DLD1 (cell line): ENCODE measurements around the gene DNPH1.

Experiments used
- in situ Hi-C: cut with HindIII; loops from 2 replicates; pipeline ENCODE4 v1.10.0; 2017; ENCODE audit warnings: low sequenced_read_pairs

DNPH1 gene

GRCh38 chr6:43185391-43185985 lies 43.8 kb downstream of the DNPH1 start:
- in situ Hi-C loops: no loop called here

GRCh38 chr6:43184268-43184985 lies 44.9 kb downstream of the DNPH1 start:
- in situ Hi-C loops: no loop called here

- in situ Hi-C loops: no loop called here
These were observed 45.8 kb downstream of the DNPH1 start for GRCh38 chr6:43183441-43183840.

GRCh38 chr6:43181942-43182860 lies 47.1 kb downstream of the DNPH1 start, which contains the start of gene CUL9:
Gene CUL9, plus strand, starts transcription at chr6:43182196. Its CDS starts 2,115 bp downstream, at chr6:43184311.
- in situ Hi-C loops: no loop called here

GRCh38 chr6:43181621-43181941 lies 47.7 kb downstream of the DNPH1 start:
- in situ Hi-C loops: no loop called here

- in situ Hi-C loops: no loop called here
These were observed 48.3 kb downstream of the DNPH1 start for GRCh38 chr6:43180985-43181384.

GRCh38 chr6:43180058-43180457 lies 49.2 kb downstream of the DNPH1 start:
- in situ Hi-C loops: no loop called here

- in situ Hi-C loops: no loop called here
These were observed 50.1 kb downstream of the DNPH1 start for GRCh38 chr6:43178951-43179830.

- in situ Hi-C loops: no loop called here
These were observed 51.1 kb downstream of the DNPH1 start for GRCh38 chr6:43178150-43178549.

GRCh38 chr6:43176423-43176786 lies 52.9 kb downstream of the DNPH1 start:
- in situ Hi-C loops: no loop called here

- in situ Hi-C loops: no loop called here
These were observed 53.4 kb downstream of the DNPH1 start for GRCh38 chr6:43175676-43176422.
